ENCODE results near the gene ELL. TPM values are rescaled to one million over a fixed set of nuclear protein-coding genes. Genes with fewer than 3 reads are reported as not detected.

Gene ELL
- total and polyA plus RNA-seq, 2 experiments from 2014 or later: 11.3 to 20.1 TPM

DNA sequence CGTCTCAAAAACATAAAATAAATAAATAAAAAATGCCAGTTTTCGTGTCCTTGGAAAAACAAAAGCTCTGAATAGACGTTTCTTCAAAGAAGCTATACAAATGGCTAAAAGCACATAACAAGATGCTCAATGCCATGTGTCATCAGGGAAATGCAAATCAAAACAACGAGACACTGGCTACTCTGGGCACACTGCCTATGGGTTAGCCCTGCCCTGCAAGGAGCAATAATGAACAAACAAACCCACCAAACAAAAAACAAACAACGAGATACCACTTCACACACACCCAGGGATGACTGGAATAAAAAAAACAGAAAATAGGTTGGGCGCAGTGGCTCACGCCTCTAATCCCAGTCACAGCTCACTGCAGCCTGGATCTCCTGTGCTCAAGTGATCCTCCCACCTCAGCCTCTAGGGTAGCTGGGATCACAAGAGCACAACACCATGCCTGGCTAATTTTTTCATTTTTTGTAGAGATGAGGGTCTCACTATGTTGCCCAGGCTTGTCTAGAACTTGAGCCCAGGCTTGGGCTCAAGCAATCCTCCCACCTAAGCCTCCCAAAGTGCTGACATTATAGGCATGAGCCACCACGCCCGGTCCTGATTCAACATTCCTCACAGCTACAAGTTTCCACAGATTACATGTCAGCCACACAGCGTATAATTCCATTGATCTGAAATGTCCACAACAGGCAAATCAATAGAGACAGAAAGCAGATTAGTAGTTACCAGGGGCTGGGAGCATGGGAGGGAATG lies 68.4 kb downstream of the ELL start:
- H3K9me2 ChIP-seq (ENCODE audit: insufficient read depth): no peaks in the 10 kb centered on the region
- Mint-ChIP-seq H3K36me3 (ENCODE audit: low read depth) (peaks cover 8% of the 10 kb centered on the region; the same call in 2 of the 3 replicates), H3K4me3 (no peak overlapping the region; the same call in 2 of the 3 replicates), H3K27ac (no peak overlapping the region), H3K9me3 (no peaks in the 10 kb centered on the region; the same call in 2 of the 3 replicates), H3K4me1 (peaks cover 10% of the 10 kb centered on the region; the same call in 2 of the 3 replicates), H3K27me3 (ENCODE audit: insufficient read depth, low read depth, poor library complexity) (peaks cover 9% of the 10 kb centered on the region)
- no peaks in the 10 kb centered on the region for H3K4me1 ChIP-seq (ENCODE audit: insufficient read depth)
- no peaks in the 10 kb centered on the region for H3K27me3 ChIP-seq (ENCODE audit: insufficient read depth)
- H3K36me3 ChIP-seq (ENCODE audit: insufficient read depth): no peaks in the 10 kb centered on the region; the same call in 1 of the 2 replicates
- 0 out of 2 replicates have a peak, but pooled peaks cover 3% of the 10 kb centered on the region for H3F3A ChIP-seq (replicated peaks; ENCODE audit: low read depth)
- no peaks in the 10 kb centered on the region; the same call in 1 of the 2 replicates for H4K20me1 ChIP-seq (replicated peaks; ENCODE audit: insufficient read depth)
- 0 out of 2 replicates have a peak overlapping the region, but pooled peaks have one; percentile 50 for H3K27ac ChIP-seq (ENCODE audit: low read depth)
- H2AFZ ChIP-seq: no peak overlapping the region
- no peaks in the 10 kb centered on the region for H3K79me2 ChIP-seq (replicated peaks; ENCODE audit: insufficient read depth)
- no peak overlapping the region for H3K4me3 ChIP-seq
- ATAC-seq (no peak), DNase-seq (ENCODE audit: low spot score) (no peak)
- TF ChIP-seq, protein P1, sequence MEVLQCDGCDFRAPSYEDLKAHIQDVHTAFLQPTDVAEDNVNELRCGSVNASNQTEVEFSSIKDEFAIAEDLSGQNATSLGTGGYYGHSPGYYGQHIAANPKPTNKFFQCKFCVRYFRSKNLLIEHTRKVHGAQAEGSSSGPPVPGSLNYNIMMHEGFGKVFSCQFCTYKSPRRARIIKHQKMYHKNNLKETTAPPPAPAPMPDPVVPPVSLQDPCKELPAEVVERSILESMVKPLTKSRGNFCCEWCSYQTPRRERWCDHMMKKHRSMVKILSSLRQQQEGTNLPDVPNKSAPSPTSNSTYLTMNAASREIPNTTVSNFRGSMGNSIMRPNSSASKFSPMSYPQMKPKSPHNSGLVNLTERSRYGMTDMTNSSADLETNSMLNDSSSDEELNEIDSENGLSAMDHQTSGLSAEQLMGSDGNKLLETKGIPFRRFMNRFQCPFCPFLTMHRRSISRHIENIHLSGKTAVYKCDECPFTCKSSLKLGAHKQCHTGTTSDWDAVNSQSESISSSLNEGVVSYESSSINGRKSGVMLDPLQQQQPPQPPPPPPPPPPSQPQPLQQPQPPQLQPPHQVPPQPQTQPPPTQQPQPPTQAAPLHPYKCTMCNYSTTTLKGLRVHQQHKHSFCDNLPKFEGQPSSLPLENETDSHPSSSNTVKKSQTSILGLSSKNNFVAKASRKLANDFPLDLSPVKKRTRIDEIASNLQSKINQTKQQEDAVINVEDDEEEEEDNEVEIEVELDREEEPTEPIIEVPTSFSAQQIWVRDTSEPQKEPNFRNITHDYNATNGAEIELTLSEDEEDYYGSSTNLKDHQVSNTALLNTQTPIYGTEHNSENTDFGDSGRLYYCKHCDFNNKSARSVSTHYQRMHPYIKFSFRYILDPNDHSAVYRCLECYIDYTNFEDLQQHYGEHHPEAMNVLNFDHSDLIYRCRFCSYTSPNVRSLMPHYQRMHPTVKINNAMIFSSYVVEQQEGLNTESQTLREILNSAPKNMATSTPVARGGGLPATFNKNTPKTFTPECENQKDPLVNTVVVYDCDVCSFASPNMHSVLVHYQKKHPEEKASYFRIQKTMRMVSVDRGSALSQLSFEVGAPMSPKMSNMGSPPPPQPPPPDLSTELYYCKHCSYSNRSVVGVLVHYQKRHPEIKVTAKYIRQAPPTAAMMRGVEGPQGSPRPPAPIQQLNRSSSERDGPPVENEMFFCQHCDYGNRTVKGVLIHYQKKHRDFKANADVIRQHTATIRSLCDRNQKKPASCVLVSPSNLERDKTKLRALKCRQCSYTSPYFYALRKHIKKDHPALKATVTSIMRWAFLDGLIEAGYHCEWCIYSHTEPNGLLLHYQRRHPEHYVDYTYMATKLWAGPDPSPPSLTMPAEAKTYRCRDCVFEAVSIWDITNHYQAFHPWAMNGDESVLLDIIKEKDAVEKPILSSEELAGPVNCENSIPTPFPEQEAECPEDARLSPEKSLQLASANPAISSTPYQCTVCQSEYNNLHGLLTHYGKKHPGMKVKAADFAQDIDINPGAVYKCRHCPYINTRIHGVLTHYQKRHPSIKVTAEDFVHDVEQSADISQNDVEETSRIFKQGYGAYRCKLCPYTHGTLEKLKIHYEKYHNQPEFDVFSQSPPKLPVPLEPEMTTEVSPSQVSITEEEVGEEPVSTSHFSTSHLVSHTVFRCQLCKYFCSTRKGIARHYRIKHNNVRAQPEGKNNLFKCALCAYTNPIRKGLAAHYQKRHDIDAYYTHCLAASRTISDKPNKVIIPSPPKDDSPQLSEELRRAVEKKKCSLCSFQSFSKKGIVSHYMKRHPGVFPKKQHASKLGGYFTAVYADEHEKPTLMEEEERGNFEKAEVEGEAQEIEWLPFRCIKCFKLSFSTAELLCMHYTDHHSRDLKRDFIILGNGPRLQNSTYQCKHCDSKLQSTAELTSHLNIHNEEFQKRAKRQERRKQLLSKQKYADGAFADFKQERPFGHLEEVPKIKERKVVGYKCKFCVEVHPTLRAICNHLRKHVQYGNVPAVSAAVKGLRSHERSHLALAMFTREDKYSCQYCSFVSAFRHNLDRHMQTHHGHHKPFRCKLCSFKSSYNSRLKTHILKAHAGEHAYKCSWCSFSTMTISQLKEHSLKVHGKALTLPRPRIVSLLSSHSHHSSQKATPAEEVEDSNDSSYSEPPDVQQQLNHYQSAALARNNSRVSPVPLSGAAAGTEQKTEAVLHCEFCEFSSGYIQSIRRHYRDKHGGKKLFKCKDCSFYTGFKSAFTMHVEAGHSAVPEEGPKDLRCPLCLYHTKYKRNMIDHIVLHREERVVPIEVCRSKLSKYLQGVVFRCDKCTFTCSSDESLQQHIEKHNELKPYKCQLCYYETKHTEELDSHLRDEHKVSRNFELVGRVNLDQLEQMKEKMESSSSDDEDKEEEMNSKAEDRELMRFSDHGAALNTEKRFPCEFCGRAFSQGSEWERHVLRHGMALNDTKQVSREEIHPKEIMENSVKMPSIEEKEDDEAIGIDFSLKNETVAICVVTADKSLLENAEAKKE (CRISPR knock-in tag; IDR thresholded peaks at IDR 0.05): no peak
- H3K4me2 ChIP-seq: no peak overlapping the region

DNA sequence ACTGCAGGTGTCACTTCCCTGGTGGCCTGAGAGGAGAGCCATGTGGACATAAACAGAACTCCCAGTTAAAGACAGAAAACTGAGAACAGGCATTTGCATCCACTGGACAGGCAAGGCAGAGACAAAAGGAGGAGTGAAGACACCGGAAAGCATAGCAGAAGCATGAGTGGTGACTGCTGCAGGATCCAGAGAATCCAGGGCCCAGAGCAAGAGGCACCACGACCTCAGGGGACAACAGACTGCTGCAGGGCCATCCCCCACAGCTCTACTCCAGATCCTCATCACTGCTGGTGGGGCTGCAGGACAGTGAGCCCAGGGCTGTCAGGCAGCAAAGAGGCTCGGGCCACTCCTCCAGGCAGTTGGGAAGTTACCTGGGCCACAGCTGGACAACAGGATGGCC lies 69.5 kb downstream of the ELL start:
- Histone ChIP-seq H3K27me3 (ENCODE audit: insufficient read depth) (no peaks in the 10 kb centered on the region), H3K4me3 (no peak overlapping the region), H3K4me2 (no peak overlapping the region), H3K79me2 (replicated peaks; ENCODE audit: insufficient read depth) (no peaks in the 10 kb centered on the region), H4K20me1 (replicated peaks; ENCODE audit: insufficient read depth) (no peaks in the 10 kb centered on the region; the same call in none of the 2 replicates), H3K27ac (ENCODE audit: low read depth) (peak overlapping the region; percentile 50; the same call in 1 of the 2 replicates), H3K9me2 (ENCODE audit: insufficient read depth) (no peaks in the 10 kb centered on the region), H3K36me3 (ENCODE audit: insufficient read depth) (no peaks in the 10 kb centered on the region; the same call in 1 of the 2 replicates), H3F3A (replicated peaks; ENCODE audit: low read depth) (0 out of 2 replicates have a peak, but pooled peaks cover 3% of the 10 kb centered on the region), H3K4me1 (ENCODE audit: insufficient read depth) (no peaks in the 10 kb centered on the region), H2AFZ (no peak overlapping the region)
- Mint-ChIP-seq H3K4me1 (peaks cover 10% of the 10 kb centered on the region; the same call in 2 of the 3 replicates), H3K9me3 (no peaks in the 10 kb centered on the region; the same call in 2 of the 3 replicates), H3K27ac (0 out of 2 replicates have a peak overlapping the region, but pooled peaks have one; percentile 1), H3K27me3 (ENCODE audit: insufficient read depth, low read depth, poor library complexity) (peaks cover 9% of the 10 kb centered on the region), H3K36me3 (ENCODE audit: low read depth) (peaks cover 8% of the 10 kb centered on the region; the same call in 2 of the 3 replicates), H3K4me3 (no peak overlapping the region)
- ATAC-seq (no peak), DNase-seq (ENCODE audit: low spot score) (no peak)
- TF ChIP-seq EZH2phosphoT487 (IDR thresholded peaks at IDR 0.05; ENCODE audit: unreplicated experiment): no peak
- TF ChIP-seq JUNB (IDR thresholded peaks at IDR 0.05; ENCODE audit: unreplicated experiment): no peak
- no peak for TF ChIP-seq ZNF331 (CRISPR knock-in tag; IDR thresholded peaks at IDR 0.05; ENCODE audit: low read depth)
- TF ChIP-seq, protein P1 (CRISPR knock-in tag; IDR thresholded peaks at IDR 0.05): no peak
